Neuronal stem cell (in vitro differentiated cells): Measurements from ENCODE around the gene NR5A2.
A peak's percentile ranks its signal among the peaks of the same experiment; 100 is the strongest.

Source experiments
- DNase-seq: peaks from one replicate; pipeline ENCODE4 v3.0.0-alpha.2; 2013; ENCODE audit warnings: low spot score
- H2AFZ ChIP-seq: one replicate; pipeline ENCODE4 v1.6.1; 2013; ENCODE audit warnings: mild to moderate bottlenecking, low read length, inconsistent platforms
- H2AK5ac ChIP-seq: 2 replicates; pipeline ENCODE4 v1.6.1; 2013; ENCODE audit warnings: low read depth, mild to moderate bottlenecking, inconsistent platforms, low read length, moderate library complexity, mixed read lengths
- H2BK120ac ChIP-seq: 2 replicates; pipeline ENCODE4 v1.6.1; 2013; ENCODE audit warnings: low read depth, mild to moderate bottlenecking, inconsistent platforms, low read length, moderate library complexity, mixed read lengths
- H2BK12ac ChIP-seq: one replicate; pipeline ENCODE4 v1.6.1; 2013; ENCODE audit warnings: low read length, inconsistent platforms
- H2BK15ac ChIP-seq: 2 replicates; pipeline ENCODE4 v1.6.1; 2013; ENCODE audit warnings: mild to moderate bottlenecking, low read length, inconsistent platforms, mixed read lengths
- H2BK5ac ChIP-seq: one replicate; pipeline ENCODE4 v1.6.1; 2013; ENCODE audit warnings: inconsistent platforms, mild to moderate bottlenecking, low read length, moderate library complexity
- H3K14ac ChIP-seq: one replicate; pipeline ENCODE4 v1.6.1; 2013; ENCODE audit warnings: low read length, inconsistent platforms
- H3K18ac ChIP-seq: 2 replicates; pipeline ENCODE4 v1.6.1; 2013; ENCODE audit warnings: low read length, inconsistent platforms
- H3K23ac ChIP-seq: 2 replicates; pipeline ENCODE4 v1.6.1; 2013; ENCODE audit warnings: low read depth, mild to moderate bottlenecking, mixed read lengths, low read length, inconsistent platforms; ENCODE audit not compliant: poor library complexity
- H3K27ac ChIP-seq: replicated peaks from 3 replicates; pipeline ENCODE4 v1.5.1; 2013; ENCODE audit warnings: low read length, inconsistent platforms
- H3K27me3 ChIP-seq, 3 experiments: 2 replicates each; pipeline ENCODE4 v1.6.1; 2013; ENCODE audit warnings: low read length in 3 of 3, mild to moderate bottlenecking in 2 of 3, inconsistent platforms in 1 of 3, low read depth in 1 of 3, mixed read lengths in 1 of 3, moderate library complexity in 1 of 3; ENCODE audit not compliant: control insufficient read depth in 3 of 3, insufficient read depth in 3 of 3
- H3K36me3 ChIP-seq, 2 donors: replicated peaks in 1 of 2; 2 replicates each; pipeline ENCODE4 v1.6.1; 2013; ENCODE audit warnings: low read length in 2 of 2; ENCODE audit not compliant: control insufficient read depth in 2 of 2, insufficient read depth in 2 of 2
- H3K4ac ChIP-seq: 2 replicates; pipeline ENCODE4 v1.6.1; 2013; ENCODE audit warnings: inconsistent platforms, mild to moderate bottlenecking, low read length, moderate library complexity
- H3K4me1 ChIP-seq, 2 donors: 1 replicate in 1 of 2; 2 replicates in 1 of 2; pipeline ENCODE4 v1.6.1; 2013; ENCODE audit warnings: low read length in 2 of 2, low read depth in 1 of 2; ENCODE audit not compliant: control insufficient read depth in 2 of 2, insufficient read depth in 1 of 2
- H3K4me2 ChIP-seq: one replicate; pipeline ENCODE4 v1.6.1; 2013; ENCODE audit warnings: mild to moderate bottlenecking, low read length, inconsistent platforms; ENCODE audit not compliant: insufficient read depth, poor library complexity, severe bottlenecking
- H3K4me3 ChIP-seq, 2 donors: 2 replicates each; pipeline ENCODE4 v1.5.1; 2013; ENCODE audit warnings: low read length in 2 of 2, mild to moderate bottlenecking in 2 of 2, inconsistent platforms in 1 of 2, moderate library complexity in 1 of 2
- H3K79me1 ChIP-seq: one replicate; pipeline ENCODE4 v1.6.1; 2013; ENCODE audit warnings: low read depth, mild to moderate bottlenecking, inconsistent platforms, low read length, moderate library complexity
- H3K9ac ChIP-seq: one replicate; pipeline ENCODE4 v1.6.1; 2013; ENCODE audit warnings: mild to moderate bottlenecking, low read depth, low read length, inconsistent platforms; ENCODE audit not compliant: poor library complexity
- H3K9me3 ChIP-seq, 2 donors: replicated peaks in 1 of 2; 2 replicates each; pipeline versions ENCODE3 to v1.6.1; 2013; ENCODE audit warnings: low read length in 2 of 2, mild to moderate bottlenecking in 2 of 2, inconsistent platforms in 1 of 2, low read depth in 1 of 2, mixed read lengths in 1 of 2, moderate library complexity in 1 of 2; ENCODE audit not compliant: control insufficient read depth in 2 of 2, insufficient read depth in 1 of 2
- H4K8ac ChIP-seq: one replicate; pipeline ENCODE4 v1.6.1; 2013; ENCODE audit warnings: low read depth, mild to moderate bottlenecking, inconsistent platforms, low read length, moderate library complexity
- H4K91ac ChIP-seq: one replicate; pipeline ENCODE4 v1.6.1; 2013; ENCODE audit warnings: low read length, low read depth, mild to moderate bottlenecking, inconsistent platforms; ENCODE audit not compliant: poor library complexity
- WGBS, 2 donors: extraction: QIAGEN DNeasy Blood & Tissue Kit; methylation state at CpG; one replicate each; pipeline ENCODE4 v1.1.7; 2013; ENCODE audit warnings: missing lambda C conversion rate in 2 of 2, mixed read lengths in 1 of 2; ENCODE audit not compliant: insufficient read length in 2 of 2, insufficient replicate concordance in 1 of 2; ENCODE audit errors: extremely low coverage in 2 of 2; 5-methylcytosine and 5-hydroxymethylcytosine counted together

Gene NR5A2

DNA sequence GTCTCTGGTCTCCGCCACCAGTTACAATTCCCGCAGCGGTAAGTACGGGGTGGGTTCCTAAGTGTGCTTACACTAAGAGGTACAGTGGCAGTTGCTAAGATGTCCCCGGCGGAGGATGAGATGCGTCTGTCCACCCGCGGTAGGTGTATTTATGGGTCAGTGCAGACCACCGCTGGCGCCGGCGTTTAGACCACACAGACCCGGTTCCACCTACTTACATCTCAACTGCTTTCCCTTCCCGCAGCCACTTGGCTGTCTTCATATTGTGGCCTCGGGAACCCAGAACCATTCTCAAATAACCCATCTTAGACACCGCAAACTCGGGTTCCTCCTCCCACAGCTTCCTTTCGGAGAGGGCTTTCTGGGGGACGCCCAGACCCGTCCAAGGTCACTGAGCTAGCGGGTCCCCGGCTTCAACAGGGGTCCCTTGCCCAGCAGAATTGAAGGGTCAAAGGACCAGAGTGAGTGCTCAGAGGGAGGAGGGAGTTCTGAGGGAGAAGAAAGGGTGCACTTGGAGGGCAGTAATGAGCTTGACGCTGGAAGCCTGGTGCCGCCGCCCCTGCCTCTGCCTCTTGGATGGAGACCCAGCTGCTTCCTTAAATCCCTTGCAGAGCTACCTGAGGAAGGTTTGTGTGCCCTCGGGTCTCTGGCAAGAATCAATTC is 8.6 kb downstream of the NR5A2 start:
- peak; percentile 12 for DNase-seq
- Histone ChIP-seq H2AFZ (peak overlapping the region; percentile 37), H2BK12ac (no peak overlapping the region), H3K36me3 (no peaks in the 10 kb centered on the region), H3K18ac (no peak overlapping the region), H3K4me2 (no peak overlapping the region), H3K23ac (peak overlapping the region; percentile 74), H3K27me3 (peaks cover 40 to 86% (median 83%) of the 10 kb centered on the region in 3 experiments), H2AK5ac (no peak overlapping the region), H3K9me3 (peaks cover 0 to 15% of the 10 kb centered on the region in 2 donors), H2BK120ac (no peak overlapping the region), H3K9ac (no peak overlapping the region), H3K27ac (no peak overlapping the region), H3K4ac (no peak overlapping the region), H3K79me1 (no peaks in the 10 kb centered on the region), H3K4me1 (peaks cover 15 to 35% of the 10 kb centered on the region in 2 donors), H3K4me3 (no peak overlapping the region), H2BK15ac (no peak overlapping the region), H4K8ac (no peak overlapping the region), H2BK5ac (peak overlapping the region; percentile 10), H3K14ac (no peak overlapping the region), H4K91ac (no peak overlapping the region)
- no CpG with 5 or more reads among the region's 27 CpGs for WGBS, 2 donors

DNA sequence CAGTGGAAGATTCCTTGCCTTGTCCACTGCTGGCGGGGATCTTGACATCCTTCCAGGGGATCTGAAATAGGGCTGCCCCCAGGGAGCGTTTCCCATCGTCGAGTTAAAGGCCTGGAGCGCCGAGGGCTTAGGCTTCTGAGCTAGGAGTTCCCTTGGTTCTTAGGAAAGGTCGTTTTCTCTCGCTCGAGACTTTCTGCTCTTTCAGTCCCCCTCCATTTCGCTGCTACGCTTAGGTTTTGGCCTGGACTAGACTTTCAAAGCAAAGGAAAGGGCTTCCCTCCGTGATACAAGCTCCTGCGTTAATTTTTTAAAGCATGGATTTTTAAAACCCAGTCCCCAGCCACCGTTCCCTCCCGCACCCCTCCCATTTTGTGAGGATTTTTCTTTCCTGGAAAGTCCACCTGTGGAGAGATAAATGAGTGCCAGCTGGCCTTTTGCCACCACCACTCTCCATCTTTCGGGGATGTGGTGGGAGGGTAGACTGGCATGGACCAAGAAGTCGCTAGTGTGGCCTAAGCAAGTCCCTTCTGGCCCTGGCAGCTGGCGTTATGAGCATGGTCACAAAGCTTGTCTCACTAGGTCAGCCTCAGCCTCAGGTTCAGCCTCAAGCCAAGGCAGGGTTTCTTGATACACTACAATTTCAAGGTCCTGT is 9.2 kb downstream of the NR5A2 start:
- Histone ChIP-seq H3K23ac (no peak overlapping the region), H2BK120ac (no peak overlapping the region), H3K36me3 (no peaks in the 10 kb centered on the region), H2BK15ac (no peak overlapping the region), H2BK5ac (no peak overlapping the region), H3K4me3 (peak overlapping the region in 1 of 2 donors; percentile 26), H3K79me1 (no peaks in the 10 kb centered on the region), H4K91ac (no peak overlapping the region), H3K14ac (no peak overlapping the region), H3K18ac (no peak overlapping the region), H3K4me1 (peaks cover 15 to 35% of the 10 kb centered on the region in 2 donors), H2AFZ (peak overlapping the region; percentile 37), H3K27ac (no peak overlapping the region), H3K27me3 (peaks cover 46 to 91% (median 85%) of the 10 kb centered on the region in 3 experiments), H2BK12ac (no peak overlapping the region), H2AK5ac (no peak overlapping the region), H3K9me3 (peaks cover 0 to 14% of the 10 kb centered on the region in 2 donors), H4K8ac (no peak overlapping the region), H3K4me2 (no peak overlapping the region), H3K9ac (no peak overlapping the region), H3K4ac (no peak overlapping the region)
- WGBS, 2 donors, result no CpG with 5 or more reads among the region's 18 CpGs
- DNase-seq, result no peak

DNA sequence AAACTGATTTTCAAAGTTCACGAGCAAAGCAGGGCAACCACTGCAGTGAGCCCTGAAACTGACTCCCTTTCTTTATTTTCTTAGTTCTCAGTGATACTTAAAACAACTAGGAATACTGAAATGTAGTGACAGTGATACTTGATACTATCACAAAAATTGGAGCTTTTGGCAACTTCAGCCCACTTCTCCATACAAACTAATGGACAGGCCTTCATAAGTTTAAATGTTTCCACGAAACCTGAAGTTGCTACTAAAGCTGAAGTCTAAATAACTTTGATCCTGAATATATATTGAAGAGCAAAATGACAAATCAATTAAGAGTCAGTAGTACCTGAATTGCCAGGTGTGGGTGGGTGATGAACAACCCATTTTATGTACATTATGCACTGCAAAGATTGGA is 10.0 kb downstream of the NR5A2 start:
- Histone ChIP-seq H3K4me2 (no peak overlapping the region), H3K79me1 (no peaks in the 10 kb centered on the region), H4K91ac (no peak overlapping the region), H3K4me1 (peaks cover 15 to 37% of the 10 kb centered on the region in 2 donors), H3K14ac (no peak overlapping the region), H2AFZ (no peak overlapping the region), H2BK15ac (no peak overlapping the region), H3K23ac (no peak overlapping the region), H3K9me3 (peaks cover 0 to 10% of the 10 kb centered on the region in 2 donors), H4K8ac (no peak overlapping the region), H3K36me3 (no peaks in the 10 kb centered on the region), H3K27ac (no peak overlapping the region), H2AK5ac (no peak overlapping the region), H2BK12ac (no peak overlapping the region), H2BK5ac (no peak overlapping the region), H3K4ac (no peak overlapping the region), H2BK120ac (no peak overlapping the region), H3K27me3 (peaks cover 53 to 92% (median 85%) of the 10 kb centered on the region in 3 experiments), H3K4me3 (no peak overlapping the region), H3K18ac (no peak overlapping the region), H3K9ac (no peak overlapping the region)
- no CpG with 5 or more reads among the region's 2 CpGs for WGBS, 2 donors
- no peak for DNase-seq

DNA sequence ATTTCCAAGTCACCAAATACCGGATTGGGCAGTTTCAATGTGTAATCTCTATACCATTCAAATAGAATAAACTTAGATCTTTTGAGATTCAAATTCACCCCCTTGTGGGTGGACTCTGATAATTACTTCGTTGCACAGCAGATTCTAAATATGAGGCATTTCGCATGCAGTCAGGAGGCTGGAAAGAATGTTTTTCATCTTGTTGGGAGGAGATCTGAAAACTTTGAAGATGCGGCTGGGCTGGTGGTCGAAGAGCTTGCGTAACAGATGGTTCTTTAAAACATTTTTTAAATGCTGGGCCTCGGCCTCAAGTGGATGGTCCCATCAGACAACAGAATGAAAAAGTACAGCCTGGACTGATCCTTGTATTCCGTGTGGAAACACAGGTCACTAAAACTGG is 10.4 kb downstream of the NR5A2 start:
- no peak overlapping the region for H3K4me2 ChIP-seq
- no peak overlapping the region for H3K18ac ChIP-seq
- H2BK5ac ChIP-seq, result no peak overlapping the region
- peak overlapping the region in 1 of 2 donors; percentile 66 for H3K4me3 ChIP-seq
- no peak overlapping the region for H3K27ac ChIP-seq
- no peak overlapping the region for H2BK12ac ChIP-seq
- H4K8ac ChIP-seq, result no peak overlapping the region
- H2BK120ac ChIP-seq, result no peak overlapping the region
- peak; percentile 15 for DNase-seq
- no peaks in the 10 kb centered on the region for H3K36me3 ChIP-seq
- WGBS, 2 donors, result no CpG with 5 or more reads among the region's 8 CpGs
- H3K27me3 ChIP-seq, result peaks cover 56 to 95% (median 85%) of the 10 kb centered on the region in 3 experiments
- no peak overlapping the region for H3K14ac ChIP-seq
- no peak overlapping the region for H2BK15ac ChIP-seq
- no peak overlapping the region for H4K91ac ChIP-seq
- no peak overlapping the region for H2AK5ac ChIP-seq
- no peak overlapping the region for H3K23ac ChIP-seq
- H2AFZ ChIP-seq, result peak overlapping the region; percentile 100
- peaks cover 0 to 10% of the 10 kb centered on the region in 2 donors for H3K9me3 ChIP-seq
- no peaks in the 10 kb centered on the region for H3K79me1 ChIP-seq
- H3K4me1 ChIP-seq, result peaks cover 15 to 40% of the 10 kb centered on the region in 2 donors
- H3K9ac ChIP-seq, result no peak overlapping the region
- H3K4ac ChIP-seq, result no peak overlapping the region
